Upper lobe of left lung (tissue), 4 donors: ENCODE results near the gene IDUA.

Experiments used
- CTCF ChIP-seq, 6 experiments: fragments of 450-650 bp in 4 of 6; fragments of 200-600 bp in 2 of 6; sonication (generic) in 2 of 6; IDR thresholded peaks; one replicate each; pipeline ENCODE4 v1.5.1; 2016 to 2019; ENCODE audit warnings: antibody characterized with exemption in 6 of 6
- POLR2A ChIP-seq, 4 donors: fragments of 450-650 bp; IDR thresholded peaks; one replicate each; pipeline ENCODE4 v1.5.1; 2016 to 2017; ENCODE audit warnings: antibody characterized with exemption in 4 of 4, mild to moderate bottlenecking in 2 of 4
- POLR2AphosphoS5 ChIP-seq, 2 donors: sonication (generic); formaldehyde crosslinking; IDR thresholded peaks; one replicate each; pipeline ENCODE4 v1.5.1; 2017; ENCODE audit warnings: antibody characterized with exemption in 2 of 2

DNA sequence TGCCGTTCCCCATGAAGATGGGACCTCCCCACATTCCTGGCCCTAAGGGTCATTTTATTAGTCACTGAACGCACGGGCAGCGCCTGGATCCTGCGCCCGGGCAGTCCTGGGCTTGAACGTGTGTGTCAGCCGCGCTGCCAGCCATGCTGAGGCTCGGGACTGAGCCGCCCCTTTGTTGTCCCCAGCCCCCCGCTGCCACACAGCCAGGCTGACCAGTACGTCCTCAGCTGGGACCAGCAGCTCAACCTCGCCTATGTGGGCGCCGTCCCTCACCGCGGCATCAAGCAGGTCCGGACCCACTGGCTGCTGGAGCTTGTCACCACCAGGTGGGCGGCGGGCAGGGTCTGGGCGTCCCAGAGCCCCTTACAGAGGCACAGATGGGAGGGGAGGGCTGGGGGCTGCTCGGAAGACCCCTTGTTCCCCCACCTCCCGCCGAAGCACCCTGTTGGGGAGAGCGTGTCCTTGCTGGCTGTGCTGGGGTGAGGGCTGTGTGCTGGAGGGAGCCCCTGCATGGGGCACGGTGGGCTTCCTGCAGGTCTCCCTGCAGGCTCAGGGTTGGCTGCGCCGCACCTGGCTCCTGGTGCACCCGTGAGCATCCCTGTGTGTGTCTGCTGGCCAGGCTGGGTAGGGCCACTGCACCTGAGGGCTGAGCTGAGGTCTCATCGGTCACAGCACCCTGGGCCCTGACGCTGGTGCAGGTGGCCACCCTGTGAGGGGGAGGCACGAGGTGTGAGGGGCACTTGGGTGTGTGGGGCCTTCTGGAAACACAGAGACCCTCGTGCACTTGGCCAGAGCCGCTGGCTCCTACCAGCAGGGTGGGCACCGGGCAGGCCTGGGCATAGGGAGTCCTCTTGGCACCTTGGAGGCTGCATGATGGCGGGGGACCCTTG lies 1.0 kb downstream of the IDUA start:
- no peak for TF ChIP-seq CTCF (IDR thresholded peaks at IDR 0.05)
- no peak for TF ChIP-seq POLR2A (IDR thresholded peaks at IDR 0.05)
- no peak for TF ChIP-seq POLR2AphosphoS5 (IDR thresholded peaks at IDR 0.05)
